Rectal smooth muscle tissue (tissue), 1 donor: ENCODE measurements around the gene PLXNA4.

Source experiments
- H3K27ac ChIP-seq: one replicate; pipeline ENCODE4 v1.7.0; 2013; ENCODE audit warnings: low read depth, low read length, inconsistent platforms
- H3K27me3 ChIP-seq: one replicate; pipeline ENCODE4 v1.7.0; 2013; ENCODE audit warnings: low read length; ENCODE audit not compliant: control insufficient read depth, insufficient read depth
- H3K36me3 ChIP-seq: one replicate; pipeline ENCODE4 v1.7.0; 2013; ENCODE audit warnings: low read length; ENCODE audit not compliant: control insufficient read depth, insufficient read depth
- H3K4me1 ChIP-seq: one replicate; pipeline ENCODE4 v1.7.0; 2013; ENCODE audit warnings: low read length; ENCODE audit not compliant: control insufficient read depth, insufficient read depth
- H3K4me3 ChIP-seq: one replicate; pipeline ENCODE4 v1.7.0; 2013; ENCODE audit warnings: low read length
- H3K9ac ChIP-seq: one replicate; pipeline ENCODE4 v1.7.0; 2013; ENCODE audit warnings: low read length

Gene PLXNA4

GRCh38 chr7:132328047-132328620, 248.1 kb downstream of the PLXNA4 start:
- H3K27ac ChIP-seq, result no peak overlapping the region
- H3K9ac ChIP-seq, result no peak overlapping the region
- no peaks in the 10 kb centered on the region for H3K36me3 ChIP-seq
- H3K4me1 ChIP-seq, result no peaks in the 10 kb centered on the region
- H3K27me3 ChIP-seq, result peaks cover 1% of the 10 kb centered on the region
- H3K4me3 ChIP-seq, result no peak overlapping the region

GRCh38 chr7:132326878-132327589, 249.2 kb downstream of the PLXNA4 start:
- Histone ChIP-seq H3K4me1 (no peaks in the 10 kb centered on the region), H3K36me3 (no peaks in the 10 kb centered on the region), H3K4me3 (no peak overlapping the region), H3K9ac (no peak overlapping the region), H3K27me3 (no peaks in the 10 kb centered on the region), H3K27ac (no peak overlapping the region)

- Histone ChIP-seq H3K27me3 (peaks cover 7% of the 10 kb centered on the region), H3K4me3 (no peak overlapping the region), H3K36me3 (no peaks in the 10 kb centered on the region), H3K4me1 (no peaks in the 10 kb centered on the region), H3K27ac (no peak overlapping the region), H3K9ac (no peak overlapping the region)
Observed at GRCh38 chr7:132322970-132323369, 253.3 kb downstream of the PLXNA4 start.

DNA sequence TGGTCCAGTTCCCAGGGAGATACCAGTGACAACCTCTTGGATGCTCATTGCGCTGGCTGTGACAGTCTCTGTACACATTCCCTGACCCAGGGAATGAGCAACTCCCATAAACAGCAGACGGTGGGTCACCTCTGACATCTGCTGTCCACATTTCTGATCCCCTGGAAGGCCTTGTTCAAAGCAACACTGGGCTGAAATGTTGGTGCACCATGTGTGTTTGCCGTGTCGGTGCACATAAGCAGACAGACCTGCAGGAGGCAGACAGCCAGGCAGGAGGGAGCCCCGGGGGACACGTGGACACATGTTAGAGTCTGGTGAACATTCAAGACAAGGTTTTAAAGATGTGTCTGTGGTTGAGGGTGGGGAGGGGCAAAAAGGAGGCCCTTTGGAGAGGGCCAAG, 254.9 kb downstream of the PLXNA4 start:
- H3K4me1 ChIP-seq, result no peaks in the 10 kb centered on the region
- H3K4me3 ChIP-seq, result no peak overlapping the region
- H3K27me3 ChIP-seq, result peaks cover 7% of the 10 kb centered on the region
- H3K27ac ChIP-seq, result no peak overlapping the region
- H3K36me3 ChIP-seq, result no peaks in the 10 kb centered on the region
- no peak overlapping the region for H3K9ac ChIP-seq

DNA sequence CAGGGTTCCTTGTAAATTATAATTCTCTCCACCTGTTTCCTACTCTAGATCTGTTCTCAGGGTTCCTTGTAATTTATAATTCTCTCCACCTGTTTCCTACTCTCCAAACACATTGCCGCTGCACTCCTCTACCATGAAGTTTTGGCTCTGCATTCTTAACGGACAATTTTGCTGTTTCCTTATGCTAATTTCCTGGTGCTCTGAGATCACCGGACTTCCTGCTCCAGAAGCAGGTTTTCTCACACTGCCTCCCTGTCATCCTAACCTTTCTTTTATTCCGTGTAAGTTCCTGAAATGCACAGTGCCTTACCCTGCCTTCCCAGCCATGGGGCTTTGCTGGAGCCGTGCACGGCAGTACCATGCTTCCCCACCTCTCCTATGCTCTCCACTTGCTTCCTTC, 256.8 kb downstream of the PLXNA4 start:
- Histone ChIP-seq H3K27ac (no peak overlapping the region), H3K36me3 (no peaks in the 10 kb centered on the region)

DNA sequence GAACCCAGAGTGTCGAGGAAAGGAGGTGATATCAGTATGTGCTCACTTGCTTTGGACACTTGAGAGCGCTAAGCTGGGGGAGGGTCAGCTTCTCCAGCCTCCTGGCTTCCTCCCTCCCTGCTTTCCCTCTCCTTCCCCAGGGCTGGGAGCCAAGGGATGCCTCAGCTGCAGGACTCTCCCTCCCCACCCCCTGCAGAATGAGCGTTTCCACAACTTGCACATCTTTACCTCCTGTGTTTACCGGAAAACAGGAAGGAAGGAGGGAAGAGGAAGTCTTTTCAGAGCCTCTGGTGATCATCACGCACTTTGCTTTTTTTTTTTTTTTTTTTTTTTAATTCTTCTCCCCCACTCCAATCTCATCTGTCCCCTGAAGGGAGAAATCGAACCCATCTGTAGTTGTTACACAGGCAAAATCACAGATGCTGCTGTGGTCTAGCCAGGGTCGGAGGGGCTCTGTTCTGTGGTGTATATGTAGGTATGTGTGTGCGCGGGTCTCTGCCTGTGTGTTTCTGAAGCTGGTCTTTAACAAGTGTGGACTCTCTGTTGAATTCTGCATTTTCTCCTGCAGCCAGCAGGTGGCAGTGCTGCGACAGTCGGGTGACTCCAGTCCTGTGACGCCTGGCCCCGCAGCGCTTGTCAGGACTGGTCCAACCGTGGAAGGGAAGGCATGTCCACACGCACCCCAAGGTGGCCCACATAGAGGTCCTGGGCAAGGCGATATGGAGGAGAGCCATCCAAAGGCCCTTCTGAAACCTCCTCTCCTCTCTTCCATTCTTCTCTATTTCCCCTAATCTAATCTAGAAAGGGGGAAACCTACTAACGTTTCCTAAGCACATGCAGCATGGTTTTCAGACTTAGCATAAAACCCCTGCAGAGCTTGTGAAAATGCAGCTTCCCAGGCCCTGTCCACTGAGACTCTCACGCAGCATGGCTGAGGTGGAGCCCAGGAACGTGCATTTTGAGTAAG, 257.6 kb downstream of the PLXNA4 start:
- Histone ChIP-seq H3K27ac (no peak overlapping the region), H3K4me3 (no peak overlapping the region), H3K4me1 (no peaks in the 10 kb centered on the region), H3K27me3 (peaks cover 7% of the 10 kb centered on the region), H3K9ac (no peak overlapping the region), H3K36me3 (no peaks in the 10 kb centered on the region)

More for the DNA sequence above, 256.8 kb downstream of the PLXNA4 start:
- H3K4me3 ChIP-seq, result no peak overlapping the region
- H3K4me1 ChIP-seq, result no peaks in the 10 kb centered on the region
- H3K27me3 ChIP-seq, result peaks cover 7% of the 10 kb centered on the region
- H3K9ac ChIP-seq, result no peak overlapping the region

- H3K27me3 ChIP-seq, result peaks cover 7% of the 10 kb centered on the region
- H3K9ac ChIP-seq, result no peak overlapping the region
- H3K36me3 ChIP-seq, result no peaks in the 10 kb centered on the region
- no peaks in the 10 kb centered on the region for H3K4me1 ChIP-seq
- H3K4me3 ChIP-seq, result no peak overlapping the region
- no peak overlapping the region for H3K27ac ChIP-seq
Observed at GRCh38 chr7:132317701-132318351, 258.4 kb downstream of the PLXNA4 start.

DNA sequence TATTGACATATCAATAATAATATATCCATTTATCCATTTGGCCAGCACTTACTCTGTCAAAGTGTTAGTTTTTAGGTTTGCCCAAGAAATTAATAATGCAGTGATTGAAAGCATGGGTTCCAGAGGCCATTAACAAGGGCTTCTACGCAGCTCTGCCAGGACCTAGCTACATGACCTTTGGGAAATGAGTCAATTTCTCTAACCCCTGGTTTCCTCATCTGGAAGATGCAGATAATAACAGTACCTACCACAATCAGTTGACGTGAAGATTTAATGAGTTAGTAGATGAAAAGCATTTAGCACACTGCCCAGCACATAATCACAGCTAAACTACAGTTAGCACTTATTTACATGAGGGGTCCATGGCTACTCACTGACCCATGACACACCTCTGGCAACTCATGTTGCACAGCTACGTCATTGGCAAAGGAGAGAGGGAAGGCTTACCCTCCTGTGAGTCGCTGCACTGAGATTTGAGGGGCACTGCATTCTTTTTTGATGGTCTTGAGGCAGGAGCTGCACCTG, 263.7 kb downstream of the PLXNA4 start:
- H3K27ac ChIP-seq, result no peak overlapping the region
- no peaks in the 10 kb centered on the region for H3K4me1 ChIP-seq
- no peaks in the 10 kb centered on the region for H3K27me3 ChIP-seq
- no peaks in the 10 kb centered on the region for H3K36me3 ChIP-seq
- H3K9ac ChIP-seq, result no peak overlapping the region
- H3K4me3 ChIP-seq, result no peak overlapping the region

DNA sequence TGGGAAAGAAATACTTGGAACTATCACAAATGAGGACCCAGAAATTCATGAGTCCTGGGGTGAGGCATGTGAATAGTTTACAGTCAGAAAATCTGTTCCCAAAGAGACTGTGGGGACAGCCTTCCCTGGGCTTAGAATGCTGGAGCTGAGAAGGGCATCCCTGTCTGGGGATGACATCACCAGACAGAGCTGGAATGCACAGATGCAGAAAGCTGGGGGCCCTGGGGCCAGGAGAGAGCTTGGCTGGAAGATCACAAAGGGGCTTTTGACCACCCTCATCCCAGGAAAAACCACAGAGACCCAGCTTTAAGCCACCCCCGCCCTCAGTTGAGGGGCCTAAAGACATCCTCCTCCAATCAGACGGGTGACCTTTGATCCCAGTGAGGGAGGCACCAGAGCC, 264.5 kb downstream of the PLXNA4 start:
- Histone ChIP-seq H3K36me3 (no peaks in the 10 kb centered on the region), H3K27me3 (no peaks in the 10 kb centered on the region), H3K4me3 (no peak overlapping the region), H3K9ac (no peak overlapping the region), H3K27ac (no peak overlapping the region), H3K4me1 (no peaks in the 10 kb centered on the region)

DNA sequence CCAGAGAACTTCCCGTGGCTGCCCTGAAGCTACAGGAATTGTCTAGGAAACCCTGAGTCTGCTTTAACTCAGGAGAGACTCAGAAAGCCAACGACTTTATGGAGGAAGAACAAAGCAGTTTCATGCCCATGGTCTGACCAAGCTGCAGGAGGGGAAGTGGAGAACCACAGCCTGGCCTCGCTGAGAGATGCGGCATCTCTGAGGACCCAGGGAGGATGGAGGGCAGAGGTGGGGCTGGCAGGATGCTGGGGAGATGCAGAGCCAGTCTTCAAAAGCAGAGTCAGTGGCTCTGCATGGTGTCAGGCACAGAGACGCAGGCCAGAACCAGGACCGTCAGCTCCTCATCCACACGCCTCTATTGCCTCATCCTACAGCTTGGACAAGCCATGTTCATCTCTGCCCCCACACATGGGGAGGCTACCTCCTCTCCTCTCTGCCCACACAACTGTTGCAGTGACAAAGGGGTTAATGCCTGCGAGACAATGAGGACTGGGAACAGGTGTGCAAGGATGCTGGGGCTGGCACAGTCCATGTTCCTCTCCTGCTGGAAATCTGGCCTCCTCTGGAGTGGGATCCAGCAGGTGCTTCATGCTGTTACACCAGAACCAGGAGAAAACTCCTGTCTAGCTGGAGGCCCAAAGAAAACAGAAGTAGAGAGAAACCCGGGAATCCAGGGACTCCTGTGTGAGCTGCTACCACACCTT, 267.0 kb downstream of the PLXNA4 start:
- H3K27ac ChIP-seq, result no peak overlapping the region
- H3K9ac ChIP-seq, result no peak overlapping the region
- H3K4me1 ChIP-seq, result no peaks in the 10 kb centered on the region
- no peaks in the 10 kb centered on the region for H3K36me3 ChIP-seq
- no peak overlapping the region for H3K4me3 ChIP-seq
- H3K27me3 ChIP-seq, result no peaks in the 10 kb centered on the region

GRCh38 chr7:132307465-132307864, 268.8 kb downstream of the PLXNA4 start:
- no peaks in the 10 kb centered on the region for H3K4me1 ChIP-seq
- no peak overlapping the region for H3K27ac ChIP-seq
- no peak overlapping the region for H3K9ac ChIP-seq
- H3K4me3 ChIP-seq, result no peak overlapping the region
- no peaks in the 10 kb centered on the region for H3K27me3 ChIP-seq
- no peaks in the 10 kb centered on the region for H3K36me3 ChIP-seq
